ENCODE results near the gene TARP.

DNA sequence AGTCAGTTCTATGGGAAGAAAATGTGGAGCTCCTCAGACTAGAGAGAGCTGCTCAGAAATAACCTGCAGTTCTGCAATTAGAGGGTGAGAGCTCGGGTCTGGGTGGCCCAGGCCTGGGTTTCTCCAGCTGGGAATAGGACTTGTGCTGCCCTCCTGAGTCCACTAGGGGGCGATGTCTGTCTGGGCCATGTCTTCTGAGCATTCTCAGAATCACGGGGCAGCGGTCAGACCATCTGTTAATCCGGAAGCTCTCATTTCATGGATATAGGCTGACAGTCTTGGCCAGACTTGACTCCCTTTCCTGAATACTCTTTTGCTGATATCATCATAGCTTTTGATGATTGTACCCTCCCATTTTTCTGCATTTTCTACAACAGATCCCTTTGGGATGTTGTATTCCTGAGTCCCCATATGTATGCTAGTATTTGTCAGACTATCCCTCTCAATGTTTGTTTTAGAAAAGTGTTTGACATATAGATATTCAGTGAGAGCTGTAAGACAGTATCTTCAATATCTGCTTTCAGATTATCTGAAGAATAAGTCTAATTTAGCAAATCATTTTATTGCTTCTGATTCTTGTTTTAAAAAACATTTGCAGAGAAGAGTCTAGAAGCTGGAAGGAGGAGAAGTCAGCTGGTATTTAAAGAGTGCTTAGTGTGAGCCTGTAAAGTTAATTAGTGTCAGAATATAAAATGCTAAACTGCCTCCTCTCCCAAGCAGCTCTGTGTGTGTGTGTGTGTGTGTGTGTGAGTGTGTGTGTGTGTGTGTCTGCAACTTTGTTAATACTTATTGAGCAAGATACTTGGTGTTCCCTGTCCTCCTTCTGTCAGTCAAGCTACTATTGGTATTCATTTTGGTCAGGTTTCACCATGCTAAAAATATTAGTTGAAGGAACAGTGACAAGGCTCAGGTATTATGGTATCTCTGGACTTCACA is 57.4 kb downstream of the TARP start:
- TF ChIP-seq ZFP30 (CRISPR knock-in tag; IDR thresholded peaks at IDR 0.05) (no peak), ZFP3 (CRISPR knock-in tag; IDR thresholded peaks at IDR 0.05) (no peak), BACH2 (CRISPR knock-in tag; IDR thresholded peaks at IDR 0.05; ENCODE audit: borderline replicate concordance) (no peak), TOX (CRISPR knock-in tag; IDR thresholded peaks at IDR 0.05; ENCODE audit: borderline replicate concordance) (no peak), RARB (CRISPR knock-in tag; IDR thresholded peaks at IDR 0.05) (no peak)
- TF ChIP-seq, protein P1, sequence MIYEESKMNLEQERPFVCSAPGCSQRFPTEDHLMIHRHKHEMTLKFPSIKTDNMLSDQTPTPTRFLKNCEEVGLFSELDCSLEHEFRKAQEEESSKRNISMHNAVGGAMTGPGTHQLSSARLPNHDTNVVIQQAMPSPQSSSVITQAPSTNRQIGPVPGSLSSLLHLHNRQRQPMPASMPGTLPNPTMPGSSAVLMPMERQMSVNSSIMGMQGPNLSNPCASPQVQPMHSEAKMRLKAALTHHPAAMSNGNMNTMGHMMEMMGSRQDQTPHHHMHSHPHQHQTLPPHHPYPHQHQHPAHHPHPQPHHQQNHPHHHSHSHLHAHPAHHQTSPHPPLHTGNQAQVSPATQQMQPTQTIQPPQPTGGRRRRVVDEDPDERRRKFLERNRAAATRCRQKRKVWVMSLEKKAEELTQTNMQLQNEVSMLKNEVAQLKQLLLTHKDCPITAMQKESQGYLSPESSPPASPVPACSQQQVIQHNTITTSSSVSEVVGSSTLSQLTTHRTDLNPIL (CRISPR knock-in tag; IDR thresholded peaks at IDR 0.05; ENCODE audit: low read depth): no peak
- TF ChIP-seq, protein P2, sequence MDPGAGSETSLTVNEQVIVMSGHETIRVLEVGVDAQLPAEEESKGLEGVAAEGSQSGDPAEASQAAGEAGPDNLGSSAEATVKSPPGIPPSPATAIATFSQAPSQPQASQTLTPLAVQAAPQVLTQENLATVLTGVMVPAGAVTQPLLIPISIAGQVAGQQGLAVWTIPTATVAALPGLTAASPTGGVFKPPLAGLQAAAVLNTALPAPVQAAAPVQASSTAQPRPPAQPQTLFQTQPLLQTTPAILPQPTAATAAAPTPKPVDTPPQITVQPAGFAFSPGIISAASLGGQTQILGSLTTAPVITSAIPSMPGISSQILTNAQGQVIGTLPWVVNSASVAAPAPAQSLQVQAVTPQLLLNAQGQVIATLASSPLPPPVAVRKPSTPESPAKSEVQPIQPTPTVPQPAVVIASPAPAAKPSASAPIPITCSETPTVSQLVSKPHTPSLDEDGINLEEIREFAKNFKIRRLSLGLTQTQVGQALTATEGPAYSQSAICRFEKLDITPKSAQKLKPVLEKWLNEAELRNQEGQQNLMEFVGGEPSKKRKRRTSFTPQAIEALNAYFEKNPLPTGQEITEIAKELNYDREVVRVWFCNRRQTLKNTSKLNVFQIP (CRISPR knock-in tag; IDR thresholded peaks at IDR 0.05; ENCODE audit: borderline replicate concordance, low read depth): no peak

Data from SK-N-SH treated with all-trans-retinoic acid at 6 μM for 48 hours (cell line).